ENCODE results near the gene SLC7A5.
A peak's percentile ranks its signal among the peaks of the same experiment; 100 is the strongest.
"Not testable (repeated sequence)": the region's sequence is repeated elsewhere in the genome, so short reads cannot be mapped to it uniquely, and the experiment has no call there.

SLC7A5 gene

GRCh38 chr16:87828907-87829621 is 40.2 kb downstream of the SLC7A5 start:
- peaks cover 44% of the 10 kb centered on the region for H3K36me3 ChIP-seq (ENCODE audit: insufficient read depth, low read length)
- H3K9me3 ChIP-seq (ENCODE audit: insufficient read depth, low read length, severe bottlenecking): no peaks in the 10 kb centered on the region
- H4K20me1 ChIP-seq (ENCODE audit: insufficient read depth, low read length): peaks cover 43% of the 10 kb centered on the region
- no peaks in the 10 kb centered on the region for H3K4me1 ChIP-seq (ENCODE audit: insufficient read depth, low read length)
- H3K9ac ChIP-seq (ENCODE audit: low read depth, low read length): no peak overlapping the region
- ATAC-seq (ENCODE audit: insufficient read depth, low read depth) (peak; percentile 7; the same call in 1 of the 3 replicates), DNase-seq (no peak)
- no peak overlapping the region for H3K4me3 ChIP-seq (ENCODE audit: low read depth in 1 of 2, low read length in 2 of 2)
- no peak overlapping the region; the same call in 1 of the 2 replicates for H3K27ac ChIP-seq (ENCODE audit: low read length)
- no peak overlapping the region for H2AFZ ChIP-seq (ENCODE audit: low read depth, low read length)
- no peak overlapping the region for H3K4me2 ChIP-seq (ENCODE audit: insufficient read depth, low read length)
- H3K79me2 ChIP-seq (ENCODE audit: insufficient read depth, low read length): no peaks in the 10 kb centered on the region
- no peaks in the 10 kb centered on the region for H3K27me3 ChIP-seq (ENCODE audit: insufficient read depth, low read length, poor library complexity)
- TF ChIP-seq EZH2 (IDR thresholded peaks at IDR 0.05; ENCODE audit: borderline replicate concordance, low read depth, low read length, severe bottlenecking): no peak
- TF ChIP-seq, protein P1, sequence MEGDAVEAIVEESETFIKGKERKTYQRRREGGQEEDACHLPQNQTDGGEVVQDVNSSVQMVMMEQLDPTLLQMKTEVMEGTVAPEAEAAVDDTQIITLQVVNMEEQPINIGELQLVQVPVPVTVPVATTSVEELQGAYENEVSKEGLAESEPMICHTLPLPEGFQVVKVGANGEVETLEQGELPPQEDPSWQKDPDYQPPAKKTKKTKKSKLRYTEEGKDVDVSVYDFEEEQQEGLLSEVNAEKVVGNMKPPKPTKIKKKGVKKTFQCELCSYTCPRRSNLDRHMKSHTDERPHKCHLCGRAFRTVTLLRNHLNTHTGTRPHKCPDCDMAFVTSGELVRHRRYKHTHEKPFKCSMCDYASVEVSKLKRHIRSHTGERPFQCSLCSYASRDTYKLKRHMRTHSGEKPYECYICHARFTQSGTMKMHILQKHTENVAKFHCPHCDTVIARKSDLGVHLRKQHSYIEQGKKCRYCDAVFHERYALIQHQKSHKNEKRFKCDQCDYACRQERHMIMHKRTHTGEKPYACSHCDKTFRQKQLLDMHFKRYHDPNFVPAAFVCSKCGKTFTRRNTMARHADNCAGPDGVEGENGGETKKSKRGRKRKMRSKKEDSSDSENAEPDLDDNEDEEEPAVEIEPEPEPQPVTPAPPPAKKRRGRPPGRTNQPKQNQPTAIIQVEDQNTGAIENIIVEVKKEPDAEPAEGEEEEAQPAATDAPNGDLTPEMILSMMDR (IDR thresholded peaks at IDR 0.05; ENCODE audit: borderline replicate concordance, extremely low read depth, low read length, poor library complexity, severe bottlenecking): no peak

- no peak overlapping the region for H2AFZ ChIP-seq (ENCODE audit: low read depth, low read length)
- peaks cover 40% of the 10 kb centered on the region for H4K20me1 ChIP-seq (ENCODE audit: insufficient read depth, low read length)
- H3K27ac ChIP-seq (ENCODE audit: low read length): peak overlapping the region; percentile 47
- H3K27me3 ChIP-seq (ENCODE audit: insufficient read depth, low read length, poor library complexity): no peaks in the 10 kb centered on the region
- no peak overlapping the region for H3K9ac ChIP-seq (ENCODE audit: low read depth, low read length)
- no peaks in the 10 kb centered on the region for H3K4me1 ChIP-seq (ENCODE audit: insufficient read depth, low read length)
- H3K4me3 ChIP-seq (ENCODE audit: low read depth in 1 of 2, low read length in 2 of 2): no peak overlapping the region
- peaks cover 36% of the 10 kb centered on the region for H3K36me3 ChIP-seq (ENCODE audit: insufficient read depth, low read length)
- DNase-seq (peak; percentile 49), ATAC-seq (ENCODE audit: insufficient read depth, low read depth) (peak; percentile 27)
- TF ChIP-seq EZH2 (IDR thresholded peaks at IDR 0.05; ENCODE audit: borderline replicate concordance, low read depth, low read length, severe bottlenecking): no peak
- TF ChIP-seq, protein P1 (IDR thresholded peaks at IDR 0.05; ENCODE audit: borderline replicate concordance, extremely low read depth, low read length, poor library complexity, severe bottlenecking): no peak
- no peaks in the 10 kb centered on the region for H3K9me3 ChIP-seq (ENCODE audit: insufficient read depth, low read length, severe bottlenecking)
- H3K4me2 ChIP-seq (ENCODE audit: insufficient read depth, low read length): no peak overlapping the region
- H3K79me2 ChIP-seq (ENCODE audit: insufficient read depth, low read length): no peaks in the 10 kb centered on the region
Measured at GRCh38 chr16:87828071-87828906, 41.0 kb downstream of the SLC7A5 start.

DNA sequence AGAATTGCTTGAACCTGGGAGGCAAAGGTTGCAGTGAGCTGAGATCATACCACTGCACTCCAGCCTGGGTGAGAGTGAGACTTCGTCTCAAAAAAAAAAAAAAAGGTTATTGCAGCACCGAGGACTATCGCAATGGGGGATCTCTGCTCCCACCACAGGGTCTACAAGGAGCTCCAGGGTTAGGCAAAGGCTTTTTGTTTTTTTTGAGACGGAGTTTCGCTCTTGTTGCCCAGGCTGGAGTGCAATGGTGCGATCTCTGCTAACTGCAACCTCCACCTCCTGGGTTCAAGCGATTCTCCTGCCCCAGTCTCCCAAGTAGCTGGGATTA is 41.8 kb downstream of the SLC7A5 start:
- H3K4me2 ChIP-seq (ENCODE audit: insufficient read depth, low read length): not testable (repeated sequence)

More for the DNA sequence above, 41.8 kb downstream of the SLC7A5 start:
- H3K79me2 ChIP-seq (ENCODE audit: insufficient read depth, low read length); H2AFZ ChIP-seq (ENCODE audit: low read depth, low read length); H3K27ac ChIP-seq (ENCODE audit: low read length); H3K9ac ChIP-seq (ENCODE audit: low read depth, low read length); H3K9me3 ChIP-seq (ENCODE audit: insufficient read depth, low read length, severe bottlenecking); H3K27me3 ChIP-seq (ENCODE audit: insufficient read depth, low read length, poor library complexity); H3K4me1 ChIP-seq (ENCODE audit: insufficient read depth, low read length); H3K4me3 ChIP-seq (ENCODE audit: low read depth in 1 of 2, low read length in 2 of 2); DNase-seq: not testable (repeated sequence)
- peak; percentile 18 for ATAC-seq (ENCODE audit: insufficient read depth, low read depth)
- H4K20me1 ChIP-seq (ENCODE audit: insufficient read depth, low read length): peaks cover 32% of the 10 kb centered on the region
- peaks cover 29% of the 10 kb centered on the region for H3K36me3 ChIP-seq (ENCODE audit: insufficient read depth, low read length)
